Activated CD4-positive, alpha-beta T cell treated with anti-CD3 and anti-CD28 coated beads, Interleukin-2, Interleukin-4, amounts not matched to agents 100 ng/mL and 50 ng/mL, durations not matched to agents 16 hours and 8 hours (primary cell): ENCODE data around the gene CSTPP1.
"Not testable (repeated sequence)": the region's sequence is repeated elsewhere in the genome, so short reads cannot be mapped to it uniquely, and the experiment has no call there.

Experiments
- DNase-seq: peaks from one replicate; pipeline ENCODE4 v3.0.0-alpha.2; 2020; ENCODE audit warnings: low spot score

Gene CSTPP1

GRCh38 chr11:46953093-46953492, 16.5 kb downstream of the CSTPP1 start:
- no peak for DNase-seq

GRCh38 chr11:46958777-46959176, 22.2 kb downstream of the CSTPP1 start:
- DNase-seq: no peak

- no peak for DNase-seq
Observed at GRCh38 chr11:46961041-46961440, 24.5 kb downstream of the CSTPP1 start.

GRCh38 chr11:46961886-46962285, 25.3 kb downstream of the CSTPP1 start:
- DNase-seq: not testable (repeated sequence)

GRCh38 chr11:46963844-46964243, 27.3 kb downstream of the CSTPP1 start:
- no peak for DNase-seq

GRCh38 chr11:46966773-46967172, 30.2 kb downstream of the CSTPP1 start:
- DNase-seq: no peak

GRCh38 chr11:46967962-46968361, 31.4 kb downstream of the CSTPP1 start:
- DNase-seq: no peak

GRCh38 chr11:46969379-46969778, 32.8 kb downstream of the CSTPP1 start:
- no peak for DNase-seq

- DNase-seq: no peak
Observed at GRCh38 chr11:46970913-46971625, 34.5 kb downstream of the CSTPP1 start.

GRCh38 chr11:46972343-46972742, 35.8 kb downstream of the CSTPP1 start:
- DNase-seq: no peak

GRCh38 chr11:46972821-46973220, 36.3 kb downstream of the CSTPP1 start:
- no peak for DNase-seq

GRCh38 chr11:46976182-46976854, 39.8 kb downstream of the CSTPP1 start:
- peak; percentile 39 for DNase-seq

- DNase-seq: no peak
Observed at GRCh38 chr11:46977038-46977813, 40.7 kb downstream of the CSTPP1 start.

- no peak for DNase-seq
Observed at GRCh38 chr11:46978005-46978491, 41.5 kb downstream of the CSTPP1 start.

- no peak for DNase-seq
Observed at GRCh38 chr11:46979358-46979757, 42.8 kb downstream of the CSTPP1 start.

- DNase-seq: no peak
Observed at GRCh38 chr11:46981436-46981835, 44.9 kb downstream of the CSTPP1 start.

GRCh38 chr11:46982797-46983452, 46.4 kb downstream of the CSTPP1 start:
- no peak for DNase-seq

- DNase-seq: no peak
Observed at GRCh38 chr11:46983598-46983997, 47.0 kb downstream of the CSTPP1 start.

- no peak for DNase-seq
Observed at GRCh38 chr11:46984548-46984947, 48.0 kb downstream of the CSTPP1 start.

GRCh38 chr11:46984987-46985386, 48.4 kb downstream of the CSTPP1 start:
- DNase-seq: no peak

- no peak for DNase-seq
Observed at GRCh38 chr11:46987183-46987582, 50.6 kb downstream of the CSTPP1 start.

- peak; percentile 22 for DNase-seq
Observed at GRCh38 chr11:46989810-46990487, 53.4 kb downstream of the CSTPP1 start.
